ENCODE data around the gene TMEM184A. TPM values are rescaled to one million over a fixed set of nuclear protein-coding genes. Genes with fewer than 3 reads are reported as not detected.

TMEM184A gene
- total RNA-seq, 1 donor from 2014 or later = 9.0 TPM

DNA sequence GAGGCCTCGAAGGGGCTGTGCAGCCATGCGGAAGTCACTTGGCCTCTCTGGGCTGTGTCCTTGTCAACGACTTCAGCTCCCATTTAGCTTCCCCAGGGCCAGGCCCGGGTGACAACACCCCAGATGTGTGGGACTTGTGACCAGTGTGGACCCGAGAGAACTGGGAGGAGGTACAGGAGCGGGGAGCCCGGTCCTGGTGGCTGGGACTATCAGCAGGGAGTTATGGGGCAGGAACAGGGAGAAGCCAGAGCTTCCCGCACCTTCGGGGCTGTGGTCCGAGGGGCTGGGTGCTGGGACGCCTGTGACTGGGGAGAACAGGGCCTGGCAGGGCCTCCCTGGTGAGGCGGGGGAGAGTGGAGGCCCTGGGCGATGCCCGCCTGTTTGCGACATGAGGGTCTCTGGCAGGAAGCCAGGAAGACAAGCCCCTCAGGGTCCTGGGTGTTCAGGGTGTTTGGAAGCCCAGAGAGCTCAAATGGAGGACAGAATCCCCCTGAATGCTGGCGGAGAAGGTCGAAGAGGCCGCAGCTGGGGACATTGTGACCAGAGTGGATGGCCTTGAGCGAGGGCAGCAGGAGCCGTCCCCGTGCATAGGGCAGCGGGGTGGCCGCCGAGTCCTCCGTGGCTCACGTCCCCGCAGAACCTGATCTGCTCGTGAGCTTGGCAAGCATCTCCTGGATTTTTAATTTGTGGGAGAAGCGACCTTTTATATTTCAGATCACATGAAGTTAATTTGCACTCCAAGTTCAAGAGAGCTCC lies 43.8 kb upstream of the TMEM184A start:
- no peaks in the 10 kb centered on the region for H3K36me3 ChIP-seq (ENCODE audit: control insufficient read depth, insufficient read depth, low read length)
- TF ChIP-seq, protein P1, sequence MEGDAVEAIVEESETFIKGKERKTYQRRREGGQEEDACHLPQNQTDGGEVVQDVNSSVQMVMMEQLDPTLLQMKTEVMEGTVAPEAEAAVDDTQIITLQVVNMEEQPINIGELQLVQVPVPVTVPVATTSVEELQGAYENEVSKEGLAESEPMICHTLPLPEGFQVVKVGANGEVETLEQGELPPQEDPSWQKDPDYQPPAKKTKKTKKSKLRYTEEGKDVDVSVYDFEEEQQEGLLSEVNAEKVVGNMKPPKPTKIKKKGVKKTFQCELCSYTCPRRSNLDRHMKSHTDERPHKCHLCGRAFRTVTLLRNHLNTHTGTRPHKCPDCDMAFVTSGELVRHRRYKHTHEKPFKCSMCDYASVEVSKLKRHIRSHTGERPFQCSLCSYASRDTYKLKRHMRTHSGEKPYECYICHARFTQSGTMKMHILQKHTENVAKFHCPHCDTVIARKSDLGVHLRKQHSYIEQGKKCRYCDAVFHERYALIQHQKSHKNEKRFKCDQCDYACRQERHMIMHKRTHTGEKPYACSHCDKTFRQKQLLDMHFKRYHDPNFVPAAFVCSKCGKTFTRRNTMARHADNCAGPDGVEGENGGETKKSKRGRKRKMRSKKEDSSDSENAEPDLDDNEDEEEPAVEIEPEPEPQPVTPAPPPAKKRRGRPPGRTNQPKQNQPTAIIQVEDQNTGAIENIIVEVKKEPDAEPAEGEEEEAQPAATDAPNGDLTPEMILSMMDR (IDR thresholded peaks at IDR 0.05; ENCODE audit: insufficient read depth, low read length, severe bottlenecking) = no peak
- H3K4me3 ChIP-seq (ENCODE audit: low read depth, low read length) = no peak overlapping the region
- no peaks in the 10 kb centered on the region for H3K27me3 ChIP-seq (ENCODE audit: control insufficient read depth, insufficient read depth, low read length)
- DNase-seq (ENCODE audit: low read depth) (no peak), FAIRE-seq (no peak)

DNA sequence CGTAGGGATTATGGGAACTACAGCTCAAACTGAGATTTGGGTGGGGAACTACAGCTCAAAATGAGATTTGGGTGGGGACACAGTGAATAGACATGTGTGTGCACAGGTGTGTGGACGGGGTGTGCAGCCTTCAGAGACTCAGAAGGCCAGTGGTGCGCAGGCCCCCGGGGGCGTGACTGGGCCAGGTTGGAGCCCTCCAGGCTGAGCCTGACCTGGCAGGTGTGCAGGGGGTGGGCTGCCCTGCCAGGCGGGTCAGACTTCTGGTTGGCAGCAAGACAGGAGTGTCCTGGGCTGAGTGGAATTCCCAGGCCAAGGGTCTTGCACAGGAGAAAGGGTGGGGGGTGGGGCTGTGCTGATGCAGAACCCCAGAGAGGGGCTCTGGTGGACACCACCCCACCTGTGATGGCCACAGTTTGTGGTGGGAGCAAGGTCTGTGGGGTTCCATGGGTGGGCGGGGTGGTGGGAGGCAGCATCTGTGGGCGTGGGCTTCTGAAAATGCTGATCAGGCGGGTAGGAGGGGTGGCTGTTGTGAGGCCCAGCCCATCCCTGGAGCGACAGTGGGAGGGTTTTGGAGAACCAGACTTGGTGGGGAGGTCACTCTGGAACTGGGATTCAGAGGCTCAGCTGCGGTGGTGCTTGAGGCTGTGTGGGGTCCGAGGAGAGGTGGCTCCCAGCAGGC lies 43.1 kb upstream of the TMEM184A start:
- TF ChIP-seq, protein P1 (IDR thresholded peaks at IDR 0.05; ENCODE audit: insufficient read depth, low read length, severe bottlenecking) = no peak
- no peak for FAIRE-seq
- H3K36me3 ChIP-seq (ENCODE audit: control insufficient read depth, insufficient read depth, low read length) = no peaks in the 10 kb centered on the region
- DNase-seq (ENCODE audit: low read depth) = no peak
- no peaks in the 10 kb centered on the region for H3K27me3 ChIP-seq (ENCODE audit: control insufficient read depth, insufficient read depth, low read length)
- H3K4me3 ChIP-seq (ENCODE audit: low read depth, low read length) = no peak overlapping the region

DNA sequence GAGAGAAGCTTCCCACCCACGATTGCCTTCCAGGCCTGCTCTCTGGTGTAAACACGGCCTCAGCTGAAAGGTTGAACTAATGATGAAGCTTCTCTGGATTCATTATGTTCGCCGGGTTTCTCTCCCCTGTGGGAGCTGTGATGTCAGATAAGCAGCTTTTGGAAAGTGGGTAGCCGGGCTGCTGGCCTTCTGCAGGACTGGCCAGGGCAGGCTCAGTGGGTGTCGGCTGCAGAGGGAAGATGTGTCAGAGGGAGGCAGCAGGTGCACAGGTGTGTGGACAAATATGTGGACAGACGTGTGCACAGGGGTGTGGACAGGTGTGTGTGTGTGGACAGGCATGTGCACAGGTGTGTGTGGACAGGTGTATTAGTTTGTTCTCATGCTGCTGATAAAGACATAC lies 42.3 kb upstream of the TMEM184A start:
- no peaks in the 10 kb centered on the region for H3K27me3 ChIP-seq (ENCODE audit: control insufficient read depth, insufficient read depth, low read length)

DNA sequence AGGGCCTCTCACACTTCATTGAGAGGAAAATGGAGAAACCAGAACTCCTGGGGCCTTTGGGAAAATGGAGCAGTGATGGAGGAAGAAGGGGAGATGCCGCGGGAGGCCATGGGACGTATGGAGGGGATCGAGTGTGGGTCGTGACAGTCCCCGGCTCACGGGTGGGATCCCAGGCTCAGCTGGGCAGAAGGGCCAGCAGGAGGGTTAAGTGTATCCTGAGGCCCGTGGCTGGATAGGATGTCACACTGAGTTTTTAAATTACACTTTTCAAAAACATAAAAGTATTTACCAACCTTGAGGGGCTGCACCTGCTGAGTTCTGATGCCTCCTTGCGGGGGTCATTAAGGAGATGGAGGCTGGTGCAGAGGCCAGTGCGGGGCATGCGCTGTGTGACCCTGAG lies 41.8 kb upstream of the TMEM184A start:
- DNase-seq (ENCODE audit: low read depth) (no peak), FAIRE-seq (no peak)
- Histone ChIP-seq H3K36me3 (ENCODE audit: control insufficient read depth, insufficient read depth, low read length) (no peaks in the 10 kb centered on the region), H3K4me3 (ENCODE audit: low read depth, low read length) (no peak overlapping the region), H3K27me3 (ENCODE audit: control insufficient read depth, insufficient read depth, low read length) (no peaks in the 10 kb centered on the region)
- TF ChIP-seq, protein P1 (IDR thresholded peaks at IDR 0.05; ENCODE audit: insufficient read depth, low read length, severe bottlenecking) = no peak

More for the DNA sequence above, 42.3 kb upstream of the TMEM184A start:
- H3K4me3 ChIP-seq (ENCODE audit: low read depth, low read length) = no peak overlapping the region
- TF ChIP-seq, protein P1 (IDR thresholded peaks at IDR 0.05; ENCODE audit: insufficient read depth, low read length, severe bottlenecking) = no peak
- H3K36me3 ChIP-seq (ENCODE audit: control insufficient read depth, insufficient read depth, low read length) = no peaks in the 10 kb centered on the region
- no peak for FAIRE-seq
- DNase-seq (ENCODE audit: low read depth) = no peak

DNA sequence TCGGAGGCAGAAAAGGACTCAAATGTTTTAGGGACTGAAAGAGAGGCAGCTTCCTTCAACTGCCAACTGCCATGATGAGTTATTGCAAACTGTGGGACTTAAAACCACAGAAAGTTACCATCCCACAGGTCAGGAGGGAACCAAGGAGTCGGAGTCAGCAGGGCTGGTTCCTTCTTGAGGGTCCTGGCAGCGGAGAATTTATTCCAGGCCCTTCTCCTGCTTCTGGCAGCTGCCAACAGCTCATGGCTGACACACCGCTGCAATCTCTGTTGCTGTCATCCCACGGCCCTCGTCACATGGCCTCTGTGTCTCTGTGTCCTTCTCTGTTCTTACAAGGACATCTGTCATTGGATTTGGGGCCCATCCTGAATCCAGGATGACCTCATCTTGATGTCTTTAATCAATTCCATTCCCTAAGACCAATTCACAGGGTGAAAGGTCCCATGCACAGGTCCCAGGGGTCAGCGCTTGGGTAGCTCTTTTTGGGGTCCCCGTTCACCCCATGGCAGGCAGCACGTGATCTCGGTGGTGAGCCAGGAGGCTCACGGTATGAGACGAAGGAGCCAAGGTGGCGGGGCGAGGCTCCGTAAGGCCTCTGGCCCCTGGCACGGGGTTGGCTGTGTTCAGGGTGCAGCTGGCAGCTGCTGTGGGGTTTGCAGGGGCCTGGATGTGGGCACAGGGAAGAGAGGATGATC lies 41.2 kb upstream of the TMEM184A start:
- DNase-seq (ENCODE audit: low read depth) (no peak), FAIRE-seq (no peak)
- TF ChIP-seq, protein P1 (IDR thresholded peaks at IDR 0.05; ENCODE audit: insufficient read depth, low read length, severe bottlenecking) = no peak
- Histone ChIP-seq H3K4me3 (ENCODE audit: low read depth, low read length) (no peak overlapping the region), H3K27me3 (ENCODE audit: control insufficient read depth, insufficient read depth, low read length) (no peaks in the 10 kb centered on the region), H3K36me3 (ENCODE audit: control insufficient read depth, insufficient read depth, low read length) (no peaks in the 10 kb centered on the region)

Data from bronchial epithelial cell (primary cell).